ENCODE measurements around the gene SPTB. TPM values are rescaled to one million over a fixed set of nuclear protein-coding genes. Genes with fewer than 3 reads are reported as not detected.

The SPTB gene
- total and polyA plus RNA-seq, 8 donors, result 2.2 to 4.7 (median 3.3) TPM

- ATAC-seq (no peak), DNase-seq (no peak)
- Histone ChIP-seq H3K4me1 (peaks cover 21 to 67% of the 10 kb centered on the region in 2 donors), H3K27me3 (no peaks in the 10 kb centered on the region), H3K27ac (peak overlapping the region in 1 of 2 donors; percentile 47), H3K4me3 (no peak overlapping the region), H3K36me3 (peaks cover 0 to 5% of the 10 kb centered on the region in 2 donors), H3K9me3 (no peaks in the 10 kb centered on the region)
- no peak for TF ChIP-seq CTCF (IDR thresholded peaks at IDR 0.05)
- intact Hi-C loops (cut with DNase I), result no loop called here
Observed at GRCh38 chr14:64722842-64723447, 156.8 kb downstream of the SPTB start.

- Histone ChIP-seq H3K27ac (peak overlapping the region; percentile 47 to 59), H3K4me3 (no peak overlapping the region), H3K36me3 (no peaks in the 10 kb centered on the region), H3K9me3 (no peaks in the 10 kb centered on the region), H3K4me1 (peaks cover 30 to 74% of the 10 kb centered on the region in 2 donors), H3K27me3 (no peaks in the 10 kb centered on the region)
- no peak for ATAC-seq
- DNase-seq, result peak in 1 of 4 donors; percentile 10
- no peak for TF ChIP-seq CTCF (IDR thresholded peaks at IDR 0.05)
- intact Hi-C loops (cut with DNase I), result no loop called here
Observed at GRCh38 chr14:64721899-64722298, 157.8 kb downstream of the SPTB start.

- Histone ChIP-seq H3K27ac (peak overlapping the region in 1 of 2 donors; percentile 59), H3K27me3 (no peaks in the 10 kb centered on the region), H3K4me3 (no peak overlapping the region), H3K9me3 (no peaks in the 10 kb centered on the region), H3K4me1 (peaks cover 30 to 75% of the 10 kb centered on the region in 2 donors), H3K36me3 (no peaks in the 10 kb centered on the region)
- intact Hi-C loops (cut with DNase I), result no loop called here
- ATAC-seq, result peak; percentile 45
- DNase-seq, result peak in 1 of 4 donors; percentile 44
- TF ChIP-seq CTCF (IDR thresholded peaks at IDR 0.05), result no peak
Observed at GRCh38 chr14:64721391-64721791, 158.3 kb downstream of the SPTB start.

GRCh38 chr14:64720131-64720576 lies 159.6 kb downstream of the SPTB start:
- TF ChIP-seq CTCF (IDR thresholded peaks at IDR 0.05), result no peak
- Histone ChIP-seq H3K4me3 (no peak overlapping the region), H3K9me3 (no peaks in the 10 kb centered on the region), H3K27me3 (no peaks in the 10 kb centered on the region), H3K27ac (peak overlapping the region in 1 of 2 donors; percentile 48), H3K4me1 (peaks cover 30 to 83% of the 10 kb centered on the region in 2 donors), H3K36me3 (no peaks in the 10 kb centered on the region)
- intact Hi-C loops (cut with DNase I), result no loop called here
- peak; percentile 64 for ATAC-seq
- peak in 1 of 4 donors; percentile 38 for DNase-seq

- intact Hi-C loops (cut with DNase I), result no loop called here
- no peaks in the 10 kb centered on the region for H3K9me3 ChIP-seq
- ATAC-seq, result no peak
- no peak overlapping the region for H3K4me3 ChIP-seq
- H3K27ac ChIP-seq, result peak overlapping the region in 1 of 2 donors; percentile 48
- H3K4me1 ChIP-seq, result peaks cover 30 to 85% of the 10 kb centered on the region in 2 donors
- no peaks in the 10 kb centered on the region for H3K36me3 ChIP-seq
- H3K27me3 ChIP-seq, result no peaks in the 10 kb centered on the region
- no peak for TF ChIP-seq CTCF (IDR thresholded peaks at IDR 0.05)
- peak in 1 of 4 donors; percentile 21 for DNase-seq
Observed at GRCh38 chr14:64719601-64720000, 160.1 kb downstream of the SPTB start.
